IMR-90 (cell line): Measurements from ENCODE around the gene LRRC4C. TPM values are rescaled to one million over a fixed set of nuclear protein-coding genes. Genes with fewer than 3 reads are reported as not detected.

ENCODE experiments used
- ATAC-seq: fragments of 200-7000 bp; cut with Tn5 transposase; 2 replicates; pipeline ENCODE4 v1.9.1; 2020; ENCODE audit warnings: low read depth, mild to moderate bottlenecking, moderate library complexity
- BruUV-seq: library from RNA; stranded (reverse); fragments of 400-500 nt; replicated peaks from 2 replicates; lab custom pipeline; 2021; lab: Mats Ljungman, UMichigan
- CTCF ChIA-PET: fragments of 300-600 bp; formaldehyde crosslinking; extraction: SDS; loops from one replicate; lab custom pipeline; 2021; ENCODE audit warnings: antibody characterized with exemption; lab: Yijun Ruan, JAX
- POLR2A ChIA-PET: fragments of 300-600 bp; sonication (Branson Sonifier 250); formaldehyde crosslinking; loops from one replicate; lab custom pipeline; 2022; ENCODE audit warnings: antibody characterized with exemption; ENCODE audit not compliant: unreplicated experiment; lab: Charles Lee
- DNase-seq: peaks from one replicate; pipeline ENCODE4 v3.0.0; 2013
- H2AFZ ChIP-seq: replicated peaks from 2 replicates; pipeline ENCODE3; 2013; ENCODE audit warnings: low read length, mild to moderate bottlenecking; ENCODE audit not compliant: poor library complexity
- H2AK5ac ChIP-seq: 2 replicates; pipeline ENCODE4 v1.6.1; 2013; ENCODE audit warnings: low read depth, low read length, inconsistent platforms
- H2AK9ac ChIP-seq: replicated peaks from 2 replicates; pipeline ENCODE3; 2013; ENCODE audit warnings: mild to moderate bottlenecking, low read depth, low read length, moderate library complexity; ENCODE audit not compliant: poor library complexity
- H2BK120ac ChIP-seq: 2 replicates; pipeline ENCODE4 v1.6.1; 2013; ENCODE audit warnings: low read depth, low read length, inconsistent platforms
- H2BK15ac ChIP-seq: 3 replicates; pipeline ENCODE4 v1.6.1; 2013; ENCODE audit warnings: low read depth, low read length, inconsistent platforms
- H2BK20ac ChIP-seq: 2 replicates; pipeline ENCODE4 v1.6.1; 2013; ENCODE audit warnings: low read depth, mild to moderate bottlenecking, inconsistent platforms, low read length, moderate library complexity
- H2BK5ac ChIP-seq: 2 replicates; pipeline ENCODE4 v1.6.1; 2013; ENCODE audit warnings: mild to moderate bottlenecking, low read depth, low read length, inconsistent platforms; ENCODE audit not compliant: poor library complexity, severe bottlenecking
- H3K14ac ChIP-seq: replicated peaks from 2 replicates; pipeline ENCODE4 v1.6.1; 2013; ENCODE audit warnings: low read depth, low read length, inconsistent platforms
- H3K18ac ChIP-seq: 2 replicates; pipeline ENCODE4 v1.6.1; 2013; ENCODE audit warnings: low read depth, low read length, control low read depth
- H3K23ac ChIP-seq: 2 replicates; pipeline ENCODE4 v1.6.1; 2013; ENCODE audit warnings: low read depth, low read length, inconsistent platforms
- H3K27ac ChIP-seq: 2 replicates; pipeline ENCODE4 v1.5.1; 2013; ENCODE audit warnings: mild to moderate bottlenecking, control low read depth, low read length; ENCODE audit not compliant: insufficient read depth
- H3K27me3 ChIP-seq: 2 replicates; pipeline ENCODE4 v1.6.1; 2013; ENCODE audit warnings: low read length; ENCODE audit not compliant: control insufficient read depth, insufficient read depth
- H3K36me3 ChIP-seq: 2 replicates; pipeline ENCODE4 v1.6.1; 2013; ENCODE audit warnings: low read length, mixed read lengths; ENCODE audit not compliant: control insufficient read depth, insufficient read depth
- H3K4ac ChIP-seq: 2 replicates; pipeline ENCODE4 v1.6.1; 2013; ENCODE audit warnings: low read depth, low read length, inconsistent platforms
- H3K4me1 ChIP-seq: 2 replicates; pipeline ENCODE4 v1.6.1; 2013; ENCODE audit warnings: low read length, mixed read lengths; ENCODE audit not compliant: control insufficient read depth, insufficient read depth
- H3K4me2 ChIP-seq: 2 replicates; pipeline ENCODE4 v1.6.1; 2013; ENCODE audit warnings: low read depth, mild to moderate bottlenecking, control low read depth, low read length, moderate library complexity
- H3K4me3 ChIP-seq: 2 replicates; pipeline ENCODE4 v1.5.1; 2013; ENCODE audit warnings: low read depth, mild to moderate bottlenecking, control low read depth, low read length, moderate library complexity; ENCODE audit not compliant: insufficient read depth
- H3K56ac ChIP-seq: 2 replicates; pipeline ENCODE4 v1.6.1; 2013; ENCODE audit warnings: low read length, inconsistent platforms; ENCODE audit not compliant: insufficient read depth; ENCODE audit errors: extremely low read depth
- H3K79me1 ChIP-seq, 2 experiments: 2 replicates each; pipeline ENCODE4 v1.6.1; 2013; ENCODE audit warnings: low read length in 2 of 2, inconsistent platforms in 1 of 2, low read depth in 1 of 2
- H3K9ac ChIP-seq: 2 replicates; pipeline ENCODE4 v1.6.1; 2013; ENCODE audit warnings: low read depth, low read length, control low read depth
- H3K9me1 ChIP-seq: 2 replicates; pipeline ENCODE4 v1.6.1; 2013; ENCODE audit warnings: low read length, inconsistent platforms; ENCODE audit not compliant: insufficient read depth
- H3K9me3 ChIP-seq: 2 replicates; pipeline ENCODE4 v1.6.1; 2013; ENCODE audit warnings: low read length; ENCODE audit not compliant: control insufficient read depth, insufficient read depth
- H4K20me1 ChIP-seq: 2 replicates; pipeline ENCODE4 v1.6.1; 2013; ENCODE audit warnings: low read length, inconsistent platforms; ENCODE audit not compliant: insufficient read depth
- H4K5ac ChIP-seq: 2 replicates; pipeline ENCODE4 v1.6.1; 2013; ENCODE audit warnings: mild to moderate bottlenecking, low read depth, low read length, control low read depth
- H4K8ac ChIP-seq, 2 experiments: 2 replicates each; pipeline ENCODE4 v1.6.1; 2013; ENCODE audit warnings: low read depth in 2 of 2, low read length in 2 of 2, control low read depth in 1 of 2, inconsistent platforms in 1 of 2
- H4K91ac ChIP-seq: 2 replicates; pipeline ENCODE4 v1.6.1; 2013; ENCODE audit warnings: low read depth, low read length, inconsistent platforms; ENCODE audit not compliant: insufficient read depth
- BHLHE40 ChIP-seq: fragments of 150-350 bp; IDR thresholded peaks from 2 replicates; pipeline ENCODE4 v1.6.1; 2016; ENCODE audit warnings: mild to moderate bottlenecking, low read depth, low read length
- CTCF ChIP-seq: conservative IDR thresholded peaks from 2 replicates; pipeline ENCODE4 v1.5.1; 2012; ENCODE audit warnings: mild to moderate bottlenecking, low read depth, low read length, improper control_type of control experiment
- ELK1 ChIP-seq: fragments of 150-350 bp; IDR thresholded peaks from 2 replicates; pipeline ENCODE4 v1.6.1; 2016; ENCODE audit warnings: low read depth, mild to moderate bottlenecking, low read length, moderate library complexity, borderline replicate concordance
- FOS ChIP-seq: fragments of 150-350 bp; IDR thresholded peaks from 2 replicates; pipeline ENCODE4 v1.6.1; 2016; ENCODE audit warnings: low read depth, low read length
- MAFK ChIP-seq: IDR thresholded peaks from 2 replicates; pipeline ENCODE4 v1.6.1; 2012; ENCODE audit warnings: low read depth, low read length, improper control_type of control experiment
- MXI1 ChIP-seq: IDR thresholded peaks from 2 replicates; pipeline ENCODE4 v1.6.1; 2012; ENCODE audit warnings: low read depth, mild to moderate bottlenecking, low read length, moderate library complexity, borderline replicate concordance
- NFE2L2 ChIP-seq: fragments of 150-350 bp; IDR thresholded peaks from 2 replicates; pipeline ENCODE4 v1.6.1; 2016; ENCODE audit warnings: low read depth, mild to moderate bottlenecking, low read length
- POLR2A ChIP-seq: IDR thresholded peaks from 2 replicates; pipeline ENCODE4 v1.6.1; 2012; ENCODE audit warnings: mild to moderate bottlenecking, low read depth, low read length
- RAD21 ChIP-seq: IDR thresholded peaks from 2 replicates; pipeline ENCODE4 v1.6.1; 2012; ENCODE audit warnings: low read length, improper control_type of control experiment
- RCOR1 ChIP-seq: IDR thresholded peaks from 2 replicates; pipeline ENCODE4 v1.6.1; 2012; ENCODE audit warnings: mild to moderate bottlenecking, low read length, improper control_type of control experiment; ENCODE audit not compliant: insufficient replicate concordance
- RFX5 ChIP-seq: IDR thresholded peaks from 2 replicates; pipeline ENCODE4 v1.8.0; 2012; ENCODE audit warnings: low read depth, mild to moderate bottlenecking, low read length, moderate library complexity
- SMC3 ChIP-seq: fragments of 150-350 bp; IDR thresholded peaks from 2 replicates; pipeline ENCODE4 v1.6.1; 2016; ENCODE audit warnings: low read depth, mild to moderate bottlenecking, antibody characterized with exemption, low read length, moderate library complexity
- WGBS, 2 experiments: methylation state at CpG; one replicate each; pipeline versions ENCODE4 v1.1.5 to v1.1.7; 2013; ENCODE audit warnings: missing lambda C conversion rate in 2 of 2; ENCODE audit not compliant: insufficient read length in 1 of 2; ENCODE audit errors: extremely low coverage in 2 of 2; 5-methylcytosine and 5-hydroxymethylcytosine counted together
- dilution Hi-C: fragments of 300-500 bp; cut with HindIII; formaldehyde crosslinking; loops from one replicate; pipeline ENCODE4 v1.14.3; 2018; ENCODE audit warnings: low sequenced_read_pairs; ENCODE audit not compliant: unreplicated experiment
- in situ Hi-C: fragments of 300-500 bp; cut with MboI; formaldehyde crosslinking; loops from 3 replicates; pipeline ENCODE4 v1.14.3; 2019; ENCODE audit warnings: low sequenced_read_pairs, inconsistent platforms, mixed read lengths
- intact Hi-C: fragments of 100-400 bp; cut with micrococcal nuclease; formaldehyde crosslinking; loops from 2 replicates; pipeline ENCODE4 v1.10.0; 2022
- polyA plus RNA-seq, 3 experiments: library from polyadenylated mRNA; depleted of rRNA; stranded (reverse); fragments of >200 nt; gene quantifications; 2 replicates each; pipeline ENCODE4 v1.2.3, GENCODE V29; 2012; ENCODE audit warnings: low replicate concordance in 1 of 3
- total RNA-seq: library from RNA; depleted of rRNA; stranded (reverse); fragments of >200 nt; gene quantifications from 2 replicates; pipeline ENCODE4 v1.2.3, GENCODE V29; 2012

LRRC4C gene
- total and polyA plus RNA-seq, 2 of the 4 experiments (the other 2 are of a cell fraction): under 0.01 to 0.03 TPM

GRCh38 chr11:41457216-41458014 lies 2.0 kb downstream of the LRRC4C start:
- Histone ChIP-seq H3K27ac (no peak overlapping the region), H4K91ac (no peak overlapping the region), H4K8ac (no peak overlapping the region), H3K14ac (no peak overlapping the region), H3K4ac (no peak overlapping the region), H2AK9ac (no peak overlapping the region), H3K4me2 (no peak overlapping the region), H4K20me1 (no peaks in the 10 kb centered on the region), H3K9me1 (no peaks in the 10 kb centered on the region), H3K79me1 (no peaks in the 10 kb centered on the region), H3K4me3 (no peak overlapping the region), H3K36me3 (no peaks in the 10 kb centered on the region), H2BK120ac (no peak overlapping the region), H4K5ac (no peak overlapping the region), H3K9ac (no peak overlapping the region), H3K18ac (no peak overlapping the region), H3K56ac (no peak overlapping the region), H3K23ac (no peak overlapping the region), H3K27me3 (no peaks in the 10 kb centered on the region), H2BK15ac (no peak overlapping the region), H3K9me3 (no peaks in the 10 kb centered on the region), H2AK5ac (no peak overlapping the region), H2AFZ (no peak overlapping the region), H2BK20ac (no peak overlapping the region), H2BK5ac (no peak overlapping the region), H3K4me1 (no peaks in the 10 kb centered on the region)
- WGBS, 2 experiments: no CpG with 5 or more reads among the region's 3 CpGs
- CTCF ChIA-PET: no interaction called here
- in situ Hi-C loops: loop anchor here (25.0 kb wide), 1 partner anchor 1830 kb away; no protein-coding TSS in a partner anchor
- no peak for TF ChIP-seq ELK1
- no peak for TF ChIP-seq CTCF
- no peak for TF ChIP-seq FOS
- TF ChIP-seq MXI1: no peak
- TF ChIP-seq RCOR1: no peak
- TF ChIP-seq RFX5: no peak
- no peak for TF ChIP-seq MAFK
- TF ChIP-seq SMC3: no peak
- no peak for TF ChIP-seq POLR2A
- no peak for TF ChIP-seq BHLHE40
- no peak for TF ChIP-seq NFE2L2
- TF ChIP-seq RAD21: no peak
- no peak for ATAC-seq
- dilution Hi-C loops: no loop called here
- DNase-seq: no peak
- POLR2A ChIA-PET: no interaction called here
- BruUV-seq: no TSS peak
- intact Hi-C loops: no loop called here
